ENCODE results near the gene MINDY1. TPM values are rescaled to one million over a fixed set of nuclear protein-coding genes. Genes with fewer than 3 reads are reported as not detected.

MINDY1 gene
- total RNA-seq, 1 donor from 2014 or later: 10.0 TPM

GRCh38 chr1:150985179-150985825 is 21.4 kb downstream of the MINDY1 start:
- no peak for DNase-seq

- DNase-seq: no peak
Observed at GRCh38 chr1:150981805-150982712, 24.6 kb downstream of the MINDY1 start, which contains the start of gene ANXA9. ANXA9 (plus strand) TSS chr1:150982292; CDS start chr1:150983106, 814 bp downstream.

- DNase-seq: no peak
Observed at GRCh38 chr1:150981177-150981804, 25.4 kb downstream of the MINDY1 start.

GRCh38 chr1:150979092-150980056 is 27.3 kb downstream of the MINDY1 start:
- DNase-seq: peak; percentile 95

- DNase-seq: peak; percentile 73
Observed at GRCh38 chr1:150976879-150977694, 29.6 kb downstream of the MINDY1 start.

- DNase-seq: no peak
Observed at GRCh38 chr1:150976401-150976821, 30.3 kb downstream of the MINDY1 start.

GRCh38 chr1:150974580-150975478 is 31.9 kb downstream of the MINDY1 start, which contains the start of gene CERS2:
CERS2 (minus strand) TSS chr1:150974835; CDS start chr1:150969090, 5,745 bp downstream.
- peak; percentile 87 for DNase-seq

GRCh38 chr1:150973836-150974579 is 32.7 kb downstream of the MINDY1 start:
- peak; percentile 59 for DNase-seq

GRCh38 chr1:150973258-150973835 is 33.4 kb downstream of the MINDY1 start:
- no peak for DNase-seq

GRCh38 chr1:150972417-150972940 is 34.2 kb downstream of the MINDY1 start:
- no peak for DNase-seq

GRCh38 chr1:150971583-150972416 is 34.9 kb downstream of the MINDY1 start:
- no peak for DNase-seq

GRCh38 chr1:150970808-150971582 is 35.7 kb downstream of the MINDY1 start:
- DNase-seq: no peak

GRCh38 chr1:150969626-150970025 is 37.1 kb downstream of the MINDY1 start:
- DNase-seq: no peak

GRCh38 chr1:150968491-150968890 is 38.2 kb downstream of the MINDY1 start:
- no peak for DNase-seq

- DNase-seq: no peak
Observed at GRCh38 chr1:150967936-150968335, 38.8 kb downstream of the MINDY1 start.

GRCh38 chr1:150966011-150966410 is 40.7 kb downstream of the MINDY1 start:
- DNase-seq: no peak

- DNase-seq: no peak
Observed at GRCh38 chr1:150965605-150966004, 41.1 kb downstream of the MINDY1 start.
